Epidermal melanocyte (primary cell): ENCODE results near the gene POU3F2.

ENCODE experiments used
- DNase-seq: peaks from one replicate; pipeline ENCODE4 v3.0.0; 2011; ENCODE audit warnings: low spot score; ENCODE audit not compliant: insufficient read length

POU3F2 gene

DNA sequence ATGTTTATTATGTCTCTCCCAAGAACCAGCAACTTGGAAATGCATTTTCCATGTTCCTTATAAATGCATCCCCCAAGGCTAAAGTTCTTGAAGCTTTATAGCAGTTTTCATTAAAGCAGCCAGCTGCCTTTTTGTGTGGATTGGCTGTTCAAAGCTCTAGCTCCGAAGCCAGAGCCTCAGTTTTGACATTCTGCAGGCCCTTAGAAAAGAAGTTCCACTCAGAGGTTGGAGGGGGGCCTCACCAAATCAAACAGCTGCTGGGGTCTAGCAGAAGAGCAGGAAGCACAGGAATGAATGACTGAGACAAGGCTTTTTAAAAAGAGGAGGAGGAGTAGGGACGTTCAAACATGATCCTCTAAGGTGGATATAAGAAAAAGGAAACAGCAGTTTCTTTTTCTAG lies 4.2 kb upstream of the POU3F2 start:
- no peak for DNase-seq

DNA sequence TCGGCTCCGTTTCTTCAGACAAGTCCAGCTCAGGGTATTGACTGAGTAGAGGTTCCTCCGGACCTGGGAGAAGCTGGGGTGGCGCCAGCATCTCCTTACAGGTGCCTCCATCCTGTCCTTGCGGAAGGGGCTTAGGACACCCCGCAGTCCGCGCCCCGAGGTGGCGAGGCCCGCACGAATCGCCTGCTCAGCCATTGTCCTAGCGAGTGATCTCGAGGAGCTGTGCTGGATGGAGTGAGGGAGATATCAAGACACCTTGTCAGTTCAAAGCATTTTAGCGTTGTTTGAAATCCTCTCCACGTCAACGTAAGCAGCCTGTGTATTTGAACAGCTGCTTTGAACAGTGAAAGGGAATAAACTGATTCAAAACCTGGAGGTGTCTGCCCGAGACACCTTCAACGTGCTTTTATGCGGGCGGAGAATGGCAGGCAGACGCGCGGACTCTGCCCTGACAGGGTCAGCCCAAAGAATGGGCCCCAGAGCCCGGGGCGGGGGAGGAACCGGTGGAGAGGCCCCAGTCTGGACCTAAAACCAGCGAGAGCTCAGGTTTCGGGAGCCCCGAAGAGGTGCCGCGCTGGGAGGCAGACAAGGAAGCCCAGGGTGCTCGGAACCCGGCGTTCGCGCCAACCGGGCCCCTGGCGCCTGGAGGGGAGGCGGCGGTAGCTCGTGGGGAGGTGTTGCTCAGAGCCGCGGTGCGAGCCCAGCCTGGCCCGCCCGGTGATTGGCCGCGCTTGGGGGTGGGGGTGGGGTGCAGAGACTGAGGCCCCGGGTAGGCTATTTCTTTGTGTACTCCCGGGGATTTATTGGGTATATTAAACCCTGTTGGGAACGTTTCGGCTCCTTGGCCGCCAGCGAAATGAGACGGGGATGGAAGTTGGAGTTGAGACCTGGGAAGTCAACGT lies 3.1 kb upstream of the POU3F2 start:
- DNase-seq, result no peak

DNA sequence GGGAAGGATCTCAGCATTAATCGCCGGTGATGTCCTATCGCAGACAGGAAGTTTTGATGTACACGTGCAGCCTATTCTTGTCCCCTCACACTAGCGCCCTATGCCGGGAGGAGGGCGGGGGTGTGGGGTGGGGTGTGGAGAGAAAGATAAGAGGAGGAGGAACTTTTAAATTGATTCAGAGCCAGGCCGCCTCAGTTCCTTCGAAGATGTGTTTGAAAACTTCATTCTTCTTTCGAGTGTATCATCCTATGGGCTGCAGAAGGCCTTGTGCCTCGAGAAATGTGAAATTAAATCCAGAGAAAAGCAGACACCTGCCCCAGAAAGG lies 2.5 kb upstream of the POU3F2 start:
- DNase-seq, result no peak

- no peak for DNase-seq
Observed at GRCh38 chr6:98832284-98833056, 1.9 kb upstream of the POU3F2 start.

DNA sequence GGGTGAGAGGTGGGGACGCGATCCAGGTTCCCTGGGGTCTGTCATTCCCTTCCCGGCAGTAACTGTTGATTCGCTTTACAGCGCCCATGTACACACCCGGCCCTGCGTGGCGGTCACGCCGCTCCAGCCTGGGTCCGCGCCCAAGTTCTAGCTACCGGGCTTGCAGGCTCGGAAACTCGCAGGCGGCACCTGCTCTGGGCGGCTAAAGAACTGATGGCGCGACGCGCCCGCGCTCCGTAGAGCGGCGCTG lies 1.4 kb upstream of the POU3F2 start:
- no peak for DNase-seq

DNA sequence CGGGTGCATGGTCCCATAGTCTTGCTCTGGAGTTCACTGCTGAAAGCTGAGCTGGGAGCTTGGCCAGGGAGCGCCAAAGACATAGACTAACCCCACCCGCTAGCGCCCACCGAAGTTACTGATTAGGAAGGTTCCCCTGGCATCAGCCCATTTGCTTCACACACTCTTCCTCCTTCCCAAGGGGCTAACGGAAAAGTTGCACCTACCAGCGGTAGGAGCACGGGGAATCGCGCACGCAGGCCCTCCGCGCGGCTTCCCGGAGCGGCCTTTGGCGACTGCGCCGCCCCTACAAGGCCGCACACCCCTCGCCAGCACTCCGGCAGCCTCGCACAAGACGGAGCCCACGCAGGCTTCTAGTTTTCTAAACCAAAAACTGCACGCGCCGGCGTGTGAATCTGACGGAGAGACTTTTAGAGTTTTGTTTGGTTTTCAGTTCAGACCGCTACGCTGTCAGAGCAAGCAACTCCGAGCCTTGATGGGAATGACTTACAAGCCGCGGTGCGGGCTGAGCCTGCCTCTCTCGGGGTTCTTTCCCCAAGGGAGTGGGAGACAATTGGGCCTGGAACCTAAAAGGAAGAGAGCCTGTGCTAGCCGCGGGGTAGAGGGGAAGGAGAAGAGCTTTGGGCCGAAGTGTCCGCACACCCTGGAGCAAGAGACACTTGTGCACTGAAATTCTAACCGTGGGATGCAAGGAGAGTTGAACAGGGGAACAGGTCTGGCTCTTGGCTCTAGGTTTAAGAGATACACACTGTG lies 891 bp upstream of the POU3F2 start:
- DNase-seq, result no peak

DNA sequence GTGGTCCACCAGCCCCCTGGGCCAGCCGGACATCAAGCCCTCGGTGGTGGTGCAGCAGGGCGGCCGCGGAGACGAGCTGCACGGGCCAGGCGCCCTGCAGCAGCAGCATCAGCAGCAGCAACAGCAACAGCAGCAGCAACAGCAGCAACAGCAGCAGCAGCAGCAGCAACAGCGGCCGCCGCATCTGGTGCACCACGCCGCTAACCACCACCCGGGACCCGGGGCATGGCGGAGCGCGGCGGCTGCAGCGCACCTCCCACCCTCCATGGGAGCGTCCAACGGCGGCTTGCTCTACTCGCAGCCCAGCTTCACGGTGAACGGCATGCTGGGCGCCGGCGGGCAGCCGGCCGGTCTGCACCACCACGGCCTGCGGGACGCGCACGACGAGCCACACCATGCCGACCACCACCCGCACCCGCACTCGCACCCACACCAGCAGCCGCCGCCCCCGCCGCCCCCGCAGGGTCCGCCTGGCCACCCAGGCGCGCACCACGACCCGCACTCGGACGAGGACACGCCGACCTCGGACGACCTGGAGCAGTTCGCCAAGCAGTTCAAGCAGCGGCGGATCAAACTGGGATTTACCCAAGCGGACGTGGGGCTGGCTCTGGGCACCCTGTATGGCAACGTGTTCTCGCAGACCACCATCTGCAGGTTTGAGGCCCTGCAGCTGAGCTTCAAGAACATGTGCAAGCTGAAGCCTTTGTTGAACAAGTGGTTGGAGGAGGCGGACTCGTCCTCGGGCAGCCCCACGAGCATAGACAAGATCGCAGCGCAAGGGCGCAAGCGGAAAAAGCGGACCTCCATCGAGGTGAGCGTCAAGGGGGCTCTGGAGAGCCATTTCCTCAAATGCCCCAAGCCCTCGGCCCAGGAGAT lies 1.0 kb downstream of the POU3F2 start:
- no peak for DNase-seq

DNA sequence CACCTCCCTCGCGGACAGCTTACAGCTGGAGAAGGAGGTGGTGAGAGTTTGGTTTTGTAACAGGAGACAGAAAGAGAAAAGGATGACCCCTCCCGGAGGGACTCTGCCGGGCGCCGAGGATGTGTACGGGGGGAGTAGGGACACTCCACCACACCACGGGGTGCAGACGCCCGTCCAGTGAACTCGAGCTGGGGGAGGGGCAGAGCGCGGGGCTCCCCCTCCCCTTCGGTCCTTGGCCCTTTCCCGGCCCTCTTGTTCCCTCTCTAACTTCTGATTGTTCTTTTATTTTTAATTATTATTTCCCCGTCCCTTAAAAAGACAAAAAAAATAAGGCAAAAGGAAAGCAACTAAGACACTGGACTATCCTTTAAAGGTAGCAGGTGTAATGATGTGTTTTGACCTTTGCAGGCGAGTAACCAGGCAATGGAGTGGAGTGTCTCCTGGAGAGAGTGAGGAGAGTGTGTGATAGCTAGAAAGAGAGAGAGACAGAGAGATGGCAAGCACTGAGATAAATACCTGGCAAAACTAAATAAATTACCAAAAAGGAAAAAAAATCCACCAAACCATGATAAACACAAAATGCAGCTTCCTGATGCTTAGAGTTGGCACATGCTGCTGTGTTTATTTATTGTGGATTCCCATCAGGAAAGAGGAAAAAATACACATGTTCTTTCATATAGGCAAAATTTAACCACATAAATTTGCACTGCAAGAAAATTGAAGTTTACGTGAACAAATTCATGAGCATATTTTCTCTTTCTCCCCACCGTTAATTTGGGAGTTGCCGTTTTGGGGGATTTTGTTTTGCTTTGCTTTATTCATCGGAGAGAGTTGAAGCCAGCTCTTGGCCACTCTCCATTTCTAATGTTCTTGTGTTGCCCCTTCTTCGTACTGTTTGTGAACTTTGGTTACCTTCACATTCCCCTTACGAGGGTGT lies 1.9 kb downstream of the POU3F2 start:
- no peak for DNase-seq

DNA sequence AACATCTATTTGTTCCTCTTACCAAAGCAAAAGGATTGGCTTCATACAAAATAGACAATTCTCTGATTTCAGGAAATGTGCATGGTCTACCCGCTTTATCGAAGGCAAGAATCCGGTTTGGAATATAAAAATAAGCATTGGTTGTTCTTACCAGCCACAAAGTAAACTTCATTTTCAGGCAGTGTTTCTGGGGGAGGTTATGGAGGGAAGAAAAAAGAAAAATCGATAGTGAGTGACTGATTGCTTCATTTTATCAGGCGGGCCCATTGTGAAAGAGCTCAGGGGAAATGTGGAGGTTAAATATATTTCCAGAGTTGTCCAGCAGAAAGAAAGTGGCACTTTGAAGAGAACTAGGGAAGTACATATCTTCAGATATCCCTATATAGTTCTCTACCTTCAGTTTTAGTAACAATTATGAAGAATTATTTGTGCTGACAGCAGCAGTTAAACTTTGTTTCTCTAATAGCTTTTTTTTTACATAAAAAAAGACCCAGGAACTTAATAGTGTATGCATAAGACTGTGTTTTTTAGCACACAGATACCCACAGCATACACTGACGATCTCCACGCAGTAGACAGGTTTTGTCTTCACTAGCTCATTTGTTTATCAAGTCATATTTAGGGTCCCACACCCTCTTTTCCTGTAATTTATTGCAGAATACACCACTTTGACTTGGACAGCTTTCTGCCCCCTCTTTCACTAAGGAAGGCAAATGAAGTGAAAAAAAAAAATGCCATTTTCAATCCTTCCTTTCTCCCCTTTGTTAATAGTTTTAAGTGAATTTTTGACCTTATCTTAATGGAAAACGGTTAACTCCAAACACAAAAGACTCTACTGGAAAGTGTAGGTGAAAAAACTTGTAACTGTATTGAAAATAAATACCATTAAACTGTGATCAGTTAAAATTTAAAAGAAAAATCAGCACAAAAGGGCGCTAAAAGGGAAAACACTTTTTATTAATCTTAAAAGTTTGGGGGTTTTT lies 2.9 kb downstream of the POU3F2 start:
- no peak for DNase-seq

DNA sequence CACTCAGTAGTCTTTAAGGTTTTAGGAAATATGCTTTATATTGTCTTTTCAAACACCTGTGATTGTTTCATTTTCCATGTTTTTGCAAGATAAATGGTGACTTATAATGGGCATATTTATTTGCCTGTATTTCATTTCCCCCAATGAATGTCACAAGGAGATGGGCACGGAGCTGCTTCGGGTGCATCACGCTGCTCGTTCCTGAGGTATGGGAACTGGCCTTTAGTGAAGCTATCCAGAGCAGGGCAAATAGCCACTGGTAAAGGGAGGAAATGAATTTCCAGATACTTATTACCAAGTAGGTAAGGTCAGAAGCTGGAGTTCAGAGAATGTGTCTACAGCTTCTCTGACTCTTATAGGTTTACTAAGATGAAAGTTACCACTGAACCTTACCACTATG lies 3.7 kb downstream of the POU3F2 start:
- DNase-seq, result no peak

GRCh38 chr6:98838975-98839374 lies 4.6 kb downstream of the POU3F2 start:
- DNase-seq, result no peak

GRCh38 chr6:98839781-98840361 lies 5.5 kb downstream of the POU3F2 start:
- no peak for DNase-seq

- DNase-seq, result no peak
Observed at GRCh38 chr6:98840385-98840784, 6.0 kb downstream of the POU3F2 start.

DNA sequence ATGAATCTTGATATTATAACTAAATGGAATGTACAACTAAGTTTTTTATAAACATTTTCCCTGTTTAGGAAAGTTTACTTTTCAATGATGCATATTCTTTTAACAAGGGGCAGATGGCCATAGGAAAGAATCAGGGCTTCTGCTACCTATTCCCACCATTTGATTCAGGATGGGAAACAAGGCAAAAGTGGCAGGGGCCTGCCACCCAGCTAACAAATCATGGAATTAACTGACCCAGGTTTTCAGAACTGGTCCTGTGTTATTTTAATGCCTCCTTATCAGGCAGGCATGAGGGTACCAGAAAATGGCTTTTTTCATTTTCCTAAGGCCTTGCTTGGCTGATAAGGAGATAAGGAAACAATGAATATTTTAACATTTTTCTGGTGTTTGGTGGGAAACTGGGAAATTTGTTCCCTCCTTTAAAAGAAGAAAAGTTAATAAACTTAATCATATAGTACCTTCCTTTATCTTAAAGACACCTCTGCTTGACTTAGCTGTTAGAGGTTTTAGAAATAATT lies 6.7 kb downstream of the POU3F2 start:
- no peak for DNase-seq

DNA sequence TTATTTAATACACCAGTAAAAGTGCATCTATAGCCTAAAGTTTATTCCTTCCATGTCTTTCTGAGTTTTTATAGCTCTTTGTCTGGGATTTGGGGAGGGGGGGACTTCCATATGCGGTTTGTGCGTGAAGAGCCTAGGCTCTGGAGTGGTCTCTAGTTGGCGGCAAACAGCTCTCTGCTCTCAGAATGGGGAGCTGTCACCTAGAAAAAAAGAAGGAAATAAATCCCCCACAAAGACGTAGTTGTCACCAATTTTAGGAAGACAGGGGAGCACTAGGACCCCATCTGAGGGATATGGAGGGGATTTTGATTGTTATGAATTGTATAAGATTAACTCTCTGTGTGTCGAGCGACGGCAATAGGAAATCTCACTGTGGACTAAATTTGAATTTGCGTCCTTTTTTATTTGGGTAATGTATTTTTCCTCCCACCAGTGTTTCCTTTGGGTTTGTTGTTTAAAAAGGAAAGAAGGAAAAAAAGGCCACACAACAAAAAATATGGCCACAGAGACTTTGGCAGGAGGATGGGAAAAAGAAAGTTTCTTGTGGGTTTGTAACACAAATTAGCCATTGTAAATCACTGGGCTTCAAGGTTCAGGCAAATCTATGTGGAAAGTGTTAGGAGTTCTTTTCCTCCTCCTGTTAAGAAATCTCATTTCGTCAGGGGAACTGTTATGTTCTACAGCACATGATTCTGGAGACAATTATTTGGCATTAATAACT lies 7.4 kb downstream of the POU3F2 start:
- no peak for DNase-seq

DNA sequence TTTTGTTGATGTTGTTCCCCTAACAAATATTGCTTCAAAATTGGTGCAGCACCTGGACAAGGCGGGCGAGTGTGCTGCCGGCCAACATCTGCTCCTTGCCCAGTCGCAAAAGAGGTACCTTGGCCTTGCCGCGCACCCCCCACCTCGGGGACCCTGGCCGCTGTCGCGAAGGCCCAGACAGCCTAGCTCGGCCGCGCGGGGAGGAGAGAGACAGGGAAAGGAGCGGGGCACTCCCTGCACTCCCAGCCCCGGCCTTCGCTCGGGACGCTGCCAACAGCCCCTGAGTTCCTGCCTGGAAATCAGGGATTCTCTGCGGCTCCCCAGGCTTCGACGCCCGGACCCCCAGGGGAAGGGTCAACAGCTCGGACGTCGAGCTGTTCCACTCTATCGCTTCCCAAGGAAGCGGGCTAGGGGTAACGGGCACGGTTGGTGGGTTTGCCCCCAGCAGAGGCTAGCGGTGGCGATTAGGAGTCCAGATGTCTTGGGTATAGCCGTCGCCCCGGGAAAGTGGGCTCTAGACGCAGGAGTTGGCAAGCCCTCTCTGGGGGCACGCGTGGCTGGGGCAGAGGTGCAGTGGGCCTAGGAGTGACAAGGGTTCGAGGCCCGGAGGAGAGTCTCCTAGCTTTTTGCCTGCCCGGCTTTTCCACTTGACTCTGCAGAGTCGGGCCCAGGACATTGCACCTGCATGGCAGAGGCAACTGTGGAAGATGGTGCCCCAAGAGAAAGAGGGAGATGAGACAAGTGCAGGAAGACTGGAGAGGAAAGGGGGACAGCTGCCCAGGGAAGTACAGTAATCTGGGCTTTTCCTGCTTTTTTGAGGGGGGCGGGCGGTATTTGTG lies 8.2 kb downstream of the POU3F2 start:
- DNase-seq, result no peak
